ENCODE data around the gene HMX1. TPM values are rescaled to one million over a fixed set of nuclear protein-coding genes. Genes with fewer than 3 reads are reported as not detected.

The HMX1 gene
- total RNA-seq, 6 experiments from 2014 or later, result not detected

- intact Hi-C loops (cut with DNase I), result no loop called here
- WGBS (ENCODE audit: insufficient coverage, low coverage, low lambda C conversion rate, missing lambda C conversion rate), result no CpG with 5 or more reads among the region's 12 CpGs
- H3K4me3 ChIP-seq, result no peak overlapping the region
- no peak for DNase-seq
- no peak for TF ChIP-seq POLR2A (IDR thresholded peaks at IDR 0.05)
- peaks cover 12 to 22% of the 10 kb centered on the region in 2 donors for H3K27me3 ChIP-seq
- H3K4me1 ChIP-seq, result no peaks in the 10 kb centered on the region
- H3K9me3 ChIP-seq, result no peaks in the 10 kb centered on the region
- no peaks in the 10 kb centered on the region for H3K36me3 ChIP-seq
- ATAC-seq, result no peak
- H3K27ac ChIP-seq, result no peak overlapping the region
These were observed 5.2 kb downstream of the HMX1 start for GRCh38 chr4:8866421-8866820.

- 29% methylated on average over 8 of the region's 18 CpGs for WGBS (ENCODE audit: insufficient coverage, low coverage, low lambda C conversion rate, missing lambda C conversion rate)
- no peak for TF ChIP-seq POLR2A (IDR thresholded peaks at IDR 0.05)
- TF ChIP-seq CTCF (IDR thresholded peaks at IDR 0.05), result no peak
- Histone ChIP-seq H3K27ac (no peak overlapping the region), H3K36me3 (no peaks in the 10 kb centered on the region), H3K4me3 (no peak overlapping the region), H3K9me3 (no peaks in the 10 kb centered on the region), H3K27me3 (peaks cover 13 to 26% of the 10 kb centered on the region in 2 donors), H3K4me1 (no peaks in the 10 kb centered on the region)
- ATAC-seq (no peak), DNase-seq (no peak)
- intact Hi-C loops (cut with DNase I), result no loop called here
These were observed 5.8 kb downstream of the HMX1 start for GRCh38 chr4:8865681-8866310.

- Histone ChIP-seq H3K27me3 (peaks cover 13 to 26% of the 10 kb centered on the region in 2 donors), H3K4me1 (no peaks in the 10 kb centered on the region), H3K9me3 (no peaks in the 10 kb centered on the region), H3K4me3 (no peak overlapping the region), H3K27ac (no peak overlapping the region), H3K36me3 (no peaks in the 10 kb centered on the region)
- intact Hi-C loops (cut with DNase I), result no loop called here
- TF ChIP-seq POLR2A (IDR thresholded peaks at IDR 0.05) (no peak), CTCF (IDR thresholded peaks at IDR 0.05) (no peak)
- WGBS (ENCODE audit: insufficient coverage, low coverage, low lambda C conversion rate, missing lambda C conversion rate), result 17% methylated on average over 15 of the region's 32 CpGs
- ATAC-seq, result no peak
- no peak for DNase-seq
These were observed 6.5 kb downstream of the HMX1 start for GRCh38 chr4:8864912-8865680.

- WGBS (ENCODE audit: insufficient coverage, low coverage, low lambda C conversion rate, missing lambda C conversion rate), result 11% methylated on average over 8 of the region's 31 CpGs
- no peak overlapping the region for H3K4me3 ChIP-seq
- intact Hi-C loops (cut with DNase I), result no loop called here
- no peak overlapping the region for H3K27ac ChIP-seq
- no peak for DNase-seq
- H3K9me3 ChIP-seq, result no peaks in the 10 kb centered on the region
- no peak for TF ChIP-seq POLR2A (IDR thresholded peaks at IDR 0.05)
- TF ChIP-seq CTCF (IDR thresholded peaks at IDR 0.05), result no peak
- H3K4me1 ChIP-seq, result no peaks in the 10 kb centered on the region
- H3K36me3 ChIP-seq, result no peaks in the 10 kb centered on the region
- ATAC-seq, result no peak
- peaks cover 7 to 26% of the 10 kb centered on the region in 2 donors for H3K27me3 ChIP-seq
These were observed 7.7 kb downstream of the HMX1 start for GRCh38 chr4:8863686-8864682.
